WTC11 (cell line): ENCODE data around the gene SLC27A2.

Experiments
- CTCF ChIP-seq: fragments of 200-600 bp; IDR thresholded peaks from 2 replicates; pipeline ENCODE4 v1.8.0; 2022; ENCODE audit warnings: antibody characterized with exemption
- TEAD1 ChIP-seq: sonication (generic); formaldehyde crosslinking; IDR thresholded peaks from 2 replicates; pipeline ENCODE4 v1.8.0; 2022; ENCODE audit warnings: mild to moderate bottlenecking, missing genetic modification reagents

GRCh38 chr15:50252556-50252955 is 70.6 kb downstream of the SLC27A2 start:
- no peak for TF ChIP-seq CTCF
- no peak for TF ChIP-seq TEAD1 (CRISPR knock-in tag)
